Neural cell (in vitro differentiated cells): ENCODE results near the gene AGPAT2. TPM values are rescaled to one million over a fixed set of nuclear protein-coding genes. Genes with fewer than 3 reads are reported as not detected.

Experiments
- H2AFZ ChIP-seq: fragments of 200-600, 300-800 bp; sonication (generic), shearing (Covaris generic); 2 replicates; pipeline ENCODE4 v1.6.0; 2014; ENCODE audit warnings: low read depth, mild to moderate bottlenecking, antibody characterized with exemption, low read length, moderate library complexity
- H3F3A ChIP-seq: fragments of 200-600 bp; shearing (Covaris generic); 2 replicates; pipeline ENCODE4 v1.6.1; 2016; ENCODE audit warnings: mild to moderate bottlenecking, moderate library complexity, mixed read lengths, antibody characterized with exemption, low read length; ENCODE audit not compliant: insufficient read depth, poor library complexity, severe bottlenecking
- H3K27ac ChIP-seq: fragments of 200-600, 300-800 bp; sonication (generic), shearing (Covaris generic); 2 replicates; pipeline ENCODE4 v1.5.1; 2014; ENCODE audit warnings: mild to moderate bottlenecking, low read length, moderate library complexity
- H3K27me3 ChIP-seq: fragments of 300-800, 200-600 bp; sonication (generic), shearing (Covaris generic); 2 replicates; pipeline ENCODE4 v1.6.0; 2014; ENCODE audit warnings: mild to moderate bottlenecking, low read depth, low read length, moderate library complexity; ENCODE audit not compliant: insufficient read depth
- H3K36me3 ChIP-seq: fragments of 300-800, 200-600 bp; sonication (generic), shearing (Covaris generic); 2 replicates; pipeline ENCODE4 v1.5.1; 2014; ENCODE audit warnings: mild to moderate bottlenecking, antibody characterized with exemption, low read length, moderate library complexity; ENCODE audit not compliant: insufficient read depth
- H3K4me2 ChIP-seq: fragments of 300-800, 200-600 bp; sonication (generic), shearing (Covaris generic); 2 replicates; pipeline ENCODE4 v1.6.0; 2014; ENCODE audit warnings: mild to moderate bottlenecking, low read length
- H3K4me3 ChIP-seq: fragments of 300-800, 200-600 bp; sonication (generic), shearing (Covaris generic); 2 replicates; pipeline ENCODE4 v1.5.1; 2014; ENCODE audit warnings: mild to moderate bottlenecking, low read length, moderate library complexity
- H3K79me2 ChIP-seq: fragments of 200-600 bp; shearing (Covaris generic); replicated peaks from 2 replicates; pipeline ENCODE4 v1.6.0; 2014; ENCODE audit warnings: mild to moderate bottlenecking, low read length, moderate library complexity; ENCODE audit not compliant: insufficient read depth
- H3K9ac ChIP-seq: fragments of 300-800, 200-600 bp; sonication (generic), shearing (Covaris generic); 2 replicates; pipeline ENCODE4 v1.6.1; 2016; ENCODE audit warnings: mild to moderate bottlenecking, low read length, mixed read lengths
- H3K9me2 ChIP-seq: fragments of 200-600 bp; shearing (Covaris generic); 2 replicates; pipeline ENCODE4 v1.6.1; 2016; ENCODE audit warnings: mild to moderate bottlenecking, low read length, mixed read lengths; ENCODE audit not compliant: insufficient read depth
- H3K9me3 ChIP-seq: fragments of 200-600, 300-800 bp; sonication (generic), shearing (Covaris generic); 2 replicates; pipeline ENCODE4 v1.6.1; 2016; ENCODE audit warnings: mild to moderate bottlenecking, mixed run types, low read length, moderate library complexity, mixed read lengths
- H4K20me1 ChIP-seq: fragments of 200-600 bp; shearing (Covaris generic); 2 replicates; pipeline ENCODE4 v1.6.1; 2016; ENCODE audit warnings: mild to moderate bottlenecking, mixed run types; ENCODE audit not compliant: insufficient read depth
- EP300 ChIP-seq: fragments of 450-650 bp; conservative IDR thresholded peaks from 2 replicates; pipeline ENCODE4 v1.6.1; 2014; ENCODE audit warnings: antibody characterized with exemption, mild to moderate bottlenecking, moderate library complexity; ENCODE audit not compliant: poor library complexity, severe bottlenecking
- EZH2 ChIP-seq: fragments of 200-600, 300-800 bp; shearing (Covaris generic), sonication (generic); IDR thresholded peaks from 2 replicates; pipeline ENCODE4 v1.6.1; 2014; ENCODE audit warnings: antibody characterized with exemption, low read length, borderline replicate concordance, mild to moderate bottlenecking; ENCODE audit not compliant: insufficient read depth, poor library complexity, severe bottlenecking
- MXI1 ChIP-seq: fragments of 450-650 bp; conservative IDR thresholded peaks from 2 replicates; pipeline ENCODE4 v1.6.1; 2014; ENCODE audit warnings: antibody characterized with exemption, mild to moderate bottlenecking; ENCODE audit not compliant: poor library complexity, severe bottlenecking
- POLR2AphosphoS5 ChIP-seq: IDR thresholded peaks from 2 replicates; pipeline ENCODE4 v1.6.1; 2012
- RAD21 ChIP-seq: fragments of 450-650 bp; conservative IDR thresholded peaks from 2 replicates; pipeline ENCODE4 v1.6.1; 2014; ENCODE audit warnings: antibody characterized with exemption, mild to moderate bottlenecking, moderate library complexity
- SMC3 ChIP-seq: fragments of 450-650 bp; conservative IDR thresholded peaks from 2 replicates; pipeline ENCODE4 v1.6.1; 2014; ENCODE audit warnings: antibody characterized with exemption, mild to moderate bottlenecking, moderate library complexity; ENCODE audit not compliant: poor library complexity
- TAF1 ChIP-seq: IDR thresholded peaks from 2 replicates; pipeline ENCODE4 v1.6.1; 2012; ENCODE audit warnings: low read depth
- polyA plus RNA-seq: library from polyadenylated mRNA; depleted of rRNA; stranded (reverse); fragments of >200 nt; gene quantifications from 2 replicates; pipeline ENCODE4 v1.2.3, GENCODE V29; 2014
- TF ChIP-seq, protein P1 (sequence below): IDR thresholded peaks from 2 replicates; pipeline ENCODE4 v1.6.1; 2012; ENCODE audit warnings: borderline replicate concordance
- TF ChIP-seq, protein P2 (sequence below): fragments of 450-650 bp; IDR thresholded peaks from 2 replicates; pipeline ENCODE4 v1.5.1; 2014; ENCODE audit warnings: antibody characterized with exemption, mild to moderate bottlenecking, moderate library complexity; ENCODE audit not compliant: poor library complexity, severe bottlenecking

Gene AGPAT2
- polyA plus RNA-seq, 1 donor from 2014 or later: 1.3 TPM

DNA sequence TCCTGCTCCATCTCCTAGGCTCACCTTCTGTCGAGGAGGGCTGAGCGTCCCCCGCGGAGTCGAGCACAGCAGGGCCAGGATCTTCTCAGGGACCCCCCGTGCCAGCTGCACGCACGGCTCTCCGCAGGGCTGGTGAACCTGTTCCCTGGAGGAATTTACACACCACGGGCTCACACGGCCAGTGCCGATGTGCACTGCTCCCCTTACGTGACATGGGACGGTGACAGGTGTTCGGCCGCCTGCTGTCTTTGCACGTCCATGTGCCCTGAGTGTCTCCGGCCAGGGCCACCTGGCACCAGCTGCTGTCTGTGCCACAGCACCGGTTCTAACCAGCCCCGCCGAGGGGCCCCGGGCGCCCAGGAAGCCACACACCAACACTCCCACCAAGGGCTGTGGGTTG lies 8.7 kb upstream of the AGPAT2 start:
- Histone ChIP-seq H3K9ac (no peak overlapping the region), H2AFZ (no peak overlapping the region), H3F3A (no peaks in the 10 kb centered on the region), H4K20me1 (no peaks in the 10 kb centered on the region), H3K27me3 (no peaks in the 10 kb centered on the region), H3K4me2 (no peak overlapping the region), H3K36me3 (no peaks in the 10 kb centered on the region), H3K4me3 (no peak overlapping the region), H3K79me2 (no peaks in the 10 kb centered on the region), H3K9me2 (no peaks in the 10 kb centered on the region), H3K27ac (no peak overlapping the region), H3K9me3 (no peaks in the 10 kb centered on the region)
- TF ChIP-seq EZH2: no peak
- no peak for TF ChIP-seq MXI1
- TF ChIP-seq, protein P1, sequence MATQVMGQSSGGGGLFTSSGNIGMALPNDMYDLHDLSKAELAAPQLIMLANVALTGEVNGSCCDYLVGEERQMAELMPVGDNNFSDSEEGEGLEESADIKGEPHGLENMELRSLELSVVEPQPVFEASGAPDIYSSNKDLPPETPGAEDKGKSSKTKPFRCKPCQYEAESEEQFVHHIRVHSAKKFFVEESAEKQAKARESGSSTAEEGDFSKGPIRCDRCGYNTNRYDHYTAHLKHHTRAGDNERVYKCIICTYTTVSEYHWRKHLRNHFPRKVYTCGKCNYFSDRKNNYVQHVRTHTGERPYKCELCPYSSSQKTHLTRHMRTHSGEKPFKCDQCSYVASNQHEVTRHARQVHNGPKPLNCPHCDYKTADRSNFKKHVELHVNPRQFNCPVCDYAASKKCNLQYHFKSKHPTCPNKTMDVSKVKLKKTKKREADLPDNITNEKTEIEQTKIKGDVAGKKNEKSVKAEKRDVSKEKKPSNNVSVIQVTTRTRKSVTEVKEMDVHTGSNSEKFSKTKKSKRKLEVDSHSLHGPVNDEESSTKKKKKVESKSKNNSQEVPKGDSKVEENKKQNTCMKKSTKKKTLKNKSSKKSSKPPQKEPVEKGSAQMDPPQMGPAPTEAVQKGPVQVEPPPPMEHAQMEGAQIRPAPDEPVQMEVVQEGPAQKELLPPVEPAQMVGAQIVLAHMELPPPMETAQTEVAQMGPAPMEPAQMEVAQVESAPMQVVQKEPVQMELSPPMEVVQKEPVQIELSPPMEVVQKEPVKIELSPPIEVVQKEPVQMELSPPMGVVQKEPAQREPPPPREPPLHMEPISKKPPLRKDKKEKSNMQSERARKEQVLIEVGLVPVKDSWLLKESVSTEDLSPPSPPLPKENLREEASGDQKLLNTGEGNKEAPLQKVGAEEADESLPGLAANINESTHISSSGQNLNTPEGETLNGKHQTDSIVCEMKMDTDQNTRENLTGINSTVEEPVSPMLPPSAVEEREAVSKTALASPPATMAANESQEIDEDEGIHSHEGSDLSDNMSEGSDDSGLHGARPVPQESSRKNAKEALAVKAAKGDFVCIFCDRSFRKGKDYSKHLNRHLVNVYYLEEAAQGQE: no peak
- TF ChIP-seq POLR2AphosphoS5: no peak
- TF ChIP-seq SMC3: no peak
- no peak for TF ChIP-seq TAF1
- TF ChIP-seq, protein P2, sequence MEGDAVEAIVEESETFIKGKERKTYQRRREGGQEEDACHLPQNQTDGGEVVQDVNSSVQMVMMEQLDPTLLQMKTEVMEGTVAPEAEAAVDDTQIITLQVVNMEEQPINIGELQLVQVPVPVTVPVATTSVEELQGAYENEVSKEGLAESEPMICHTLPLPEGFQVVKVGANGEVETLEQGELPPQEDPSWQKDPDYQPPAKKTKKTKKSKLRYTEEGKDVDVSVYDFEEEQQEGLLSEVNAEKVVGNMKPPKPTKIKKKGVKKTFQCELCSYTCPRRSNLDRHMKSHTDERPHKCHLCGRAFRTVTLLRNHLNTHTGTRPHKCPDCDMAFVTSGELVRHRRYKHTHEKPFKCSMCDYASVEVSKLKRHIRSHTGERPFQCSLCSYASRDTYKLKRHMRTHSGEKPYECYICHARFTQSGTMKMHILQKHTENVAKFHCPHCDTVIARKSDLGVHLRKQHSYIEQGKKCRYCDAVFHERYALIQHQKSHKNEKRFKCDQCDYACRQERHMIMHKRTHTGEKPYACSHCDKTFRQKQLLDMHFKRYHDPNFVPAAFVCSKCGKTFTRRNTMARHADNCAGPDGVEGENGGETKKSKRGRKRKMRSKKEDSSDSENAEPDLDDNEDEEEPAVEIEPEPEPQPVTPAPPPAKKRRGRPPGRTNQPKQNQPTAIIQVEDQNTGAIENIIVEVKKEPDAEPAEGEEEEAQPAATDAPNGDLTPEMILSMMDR: no peak
- TF ChIP-seq RAD21: no peak
- no peak for TF ChIP-seq EP300

DNA sequence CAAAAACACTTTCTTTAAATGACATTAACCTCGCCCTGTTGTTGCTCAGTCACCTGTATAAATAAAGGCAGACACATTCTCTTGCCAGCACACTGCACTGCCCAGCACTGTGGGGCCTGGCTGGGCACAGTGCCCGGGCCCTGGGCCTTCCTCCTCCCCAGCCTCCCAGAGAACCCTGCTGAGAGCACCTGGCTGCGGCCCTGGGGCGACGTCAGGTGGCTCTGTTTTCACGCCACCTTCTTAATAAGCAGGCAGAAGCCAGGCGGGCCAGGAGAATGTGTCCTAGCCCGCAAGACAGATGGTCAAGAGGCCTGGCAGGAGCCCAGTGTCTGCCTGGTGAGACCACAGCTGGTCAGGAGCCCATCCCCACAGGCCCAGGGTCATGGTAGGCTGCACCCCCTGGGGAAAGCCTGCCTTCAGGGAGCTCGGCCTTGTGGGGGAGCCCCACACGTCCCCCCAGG lies 8.2 kb upstream of the AGPAT2 start:
- Histone ChIP-seq H3F3A (no peaks in the 10 kb centered on the region), H4K20me1 (no peaks in the 10 kb centered on the region), H3K4me3 (no peak overlapping the region), H3K27me3 (no peaks in the 10 kb centered on the region), H3K9me2 (no peaks in the 10 kb centered on the region), H3K79me2 (no peaks in the 10 kb centered on the region), H3K9ac (no peak overlapping the region), H2AFZ (no peak overlapping the region), H3K4me2 (no peak overlapping the region), H3K9me3 (no peaks in the 10 kb centered on the region), H3K27ac (no peak overlapping the region), H3K36me3 (no peaks in the 10 kb centered on the region)
- TF ChIP-seq, protein P1: no peak
- TF ChIP-seq MXI1 (no peak), EP300 (no peak), SMC3 (no peak), TAF1 (no peak), POLR2AphosphoS5 (no peak), RAD21 (no peak), EZH2 (no peak)
- TF ChIP-seq, protein P2: no peak
